IPS DF 6.9 (cell line): ENCODE data around the gene MCU.
"Not testable (repeated sequence)": the region's sequence is repeated elsewhere in the genome, so short reads cannot be mapped to it uniquely, and the experiment has no call there.

Experiments
- DNase-seq: peaks from one replicate; pipeline ENCODE4 v3.0.0-alpha.2; 2013; ENCODE audit warnings: low read depth, low spot score
- H3K27ac ChIP-seq: one replicate; pipeline ENCODE4 v1.5.1; 2013; ENCODE audit warnings: low read length, control low read depth
- H3K27me3 ChIP-seq: 2 replicates; pipeline ENCODE4 v1.6.1; 2013; ENCODE audit warnings: mild to moderate bottlenecking, low read length; ENCODE audit not compliant: control insufficient read depth, insufficient read depth
- H3K36me3 ChIP-seq: 2 replicates; pipeline ENCODE4 v1.6.1; 2013; ENCODE audit warnings: low read length; ENCODE audit not compliant: control insufficient read depth, insufficient read depth
- H3K4me1 ChIP-seq: 2 replicates; pipeline ENCODE4 v1.6.1; 2013; ENCODE audit warnings: low read length; ENCODE audit not compliant: control insufficient read depth, insufficient read depth
- H3K4me3 ChIP-seq: 2 replicates; pipeline ENCODE4 v1.5.1; 2013; ENCODE audit warnings: mild to moderate bottlenecking, low read length
- H3K9me3 ChIP-seq: 2 replicates; pipeline ENCODE4 v1.6.1; 2013; ENCODE audit warnings: low read length, inconsistent platforms; ENCODE audit not compliant: control insufficient read depth, insufficient read depth
- WGBS: extraction: QIAGEN DNeasy Blood & Tissue Kit; methylation state at CpG from one replicate; pipeline ENCODE4 v1.1.7; 2013; ENCODE audit warnings: mixed read lengths, missing lambda C conversion rate; ENCODE audit not compliant: insufficient read length, insufficient coverage; 5-methylcytosine and 5-hydroxymethylcytosine counted together

The MCU gene

GRCh38 chr10:72911758-72912157 is 219.8 kb downstream of the MCU start:
- Histone ChIP-seq H3K27ac (no peak overlapping the region), H3K27me3 (no peaks in the 10 kb centered on the region), H3K9me3 (no peaks in the 10 kb centered on the region), H3K36me3 (no peaks in the 10 kb centered on the region; the same call in 1 of the 2 replicates), H3K4me1 (no peaks in the 10 kb centered on the region), H3K4me3 (no peak overlapping the region)
- no CpG with 5 or more reads among the region's 2 CpGs for WGBS
- no peak for DNase-seq

GRCh38 chr10:72912736-72913135 is 220.8 kb downstream of the MCU start:
- DNase-seq: no peak
- H3K4me3 ChIP-seq: no peak overlapping the region
- H3K27ac ChIP-seq: no peak overlapping the region
- WGBS: no CpG with 5 or more reads among the region's 4 CpGs
- no peaks in the 10 kb centered on the region for H3K4me1 ChIP-seq
- H3K9me3 ChIP-seq: no peaks in the 10 kb centered on the region
- no peaks in the 10 kb centered on the region for H3K36me3 ChIP-seq
- no peaks in the 10 kb centered on the region for H3K27me3 ChIP-seq

GRCh38 chr10:72913287-72913686 is 221.3 kb downstream of the MCU start:
- Histone ChIP-seq H3K4me3 (no peak overlapping the region), H3K27ac (no peak overlapping the region), H3K4me1 (no peaks in the 10 kb centered on the region), H3K27me3 (no peaks in the 10 kb centered on the region), H3K36me3 (no peaks in the 10 kb centered on the region), H3K9me3 (no peaks in the 10 kb centered on the region)
- no peak for DNase-seq
- no CpG with 5 or more reads among the region's 7 CpGs for WGBS

GRCh38 chr10:72917201-72917600 is 225.3 kb downstream of the MCU start:
- DNase-seq, H3K9me3 ChIP-seq, H3K27me3 ChIP-seq, H3K4me1 ChIP-seq, H3K27ac ChIP-seq, H3K36me3 ChIP-seq, H3K4me3 ChIP-seq: not testable (repeated sequence)
- no CpG with 5 or more reads among the region's 3 CpGs for WGBS

GRCh38 chr10:72917803-72918332 is 225.9 kb downstream of the MCU start:
- H3K27ac ChIP-seq, H3K27me3 ChIP-seq, H3K36me3 ChIP-seq, DNase-seq, H3K4me3 ChIP-seq, H3K4me1 ChIP-seq, H3K9me3 ChIP-seq: not testable (repeated sequence)
- 100% methylated on average over 1 of the region's 2 CpGs for WGBS

GRCh38 chr10:72918352-72918751 is 226.4 kb downstream of the MCU start:
- no peak for DNase-seq
- H3K9me3 ChIP-seq: no peaks in the 10 kb centered on the region
- WGBS: no CpG with 5 or more reads among the region's 8 CpGs
- no peaks in the 10 kb centered on the region for H3K4me1 ChIP-seq
- no peaks in the 10 kb centered on the region for H3K36me3 ChIP-seq
- no peak overlapping the region for H3K4me3 ChIP-seq
- H3K27ac ChIP-seq: no peak overlapping the region
- no peaks in the 10 kb centered on the region for H3K27me3 ChIP-seq

GRCh38 chr10:72921147-72921683 is 229.3 kb downstream of the MCU start:
- not testable (repeated sequence) for H3K4me1 ChIP-seq, DNase-seq, H3K27me3 ChIP-seq, H3K36me3 ChIP-seq, H3K4me3 ChIP-seq, H3K27ac ChIP-seq, H3K9me3 ChIP-seq
- no CpG with 5 or more reads among the region's 1 CpG for WGBS

GRCh38 chr10:72924351-72924750 is 232.4 kb downstream of the MCU start:
- no peak overlapping the region for H3K4me3 ChIP-seq
- no peaks in the 10 kb centered on the region for H3K36me3 ChIP-seq
- H3K4me1 ChIP-seq: no peaks in the 10 kb centered on the region
- H3K27me3 ChIP-seq: no peaks in the 10 kb centered on the region
- no peak for DNase-seq
- H3K9me3 ChIP-seq: no peaks in the 10 kb centered on the region
- no CpG with 5 or more reads among the region's 13 CpGs for WGBS
- no peak overlapping the region for H3K27ac ChIP-seq

- Histone ChIP-seq H3K27ac (no peak overlapping the region), H3K36me3 (no peaks in the 10 kb centered on the region)
Measured at GRCh38 chr10:72925951-72926465, 234.1 kb downstream of the MCU start.

GRCh38 chr10:72927485-72927884 is 235.5 kb downstream of the MCU start:
- Histone ChIP-seq H3K36me3 (no peaks in the 10 kb centered on the region), H3K4me3 (no peak overlapping the region), H3K4me1 (no peaks in the 10 kb centered on the region), H3K9me3 (no peaks in the 10 kb centered on the region), H3K27me3 (no peaks in the 10 kb centered on the region), H3K27ac (no peak overlapping the region)
- no CpG with 5 or more reads among the region's 5 CpGs for WGBS
- no peak for DNase-seq

More at GRCh38 chr10:72925951-72926465, 234.1 kb downstream of the MCU start:
- no peak for DNase-seq
- no peaks in the 10 kb centered on the region for H3K4me1 ChIP-seq
- WGBS: no CpG with 5 or more reads among the region's 3 CpGs
- H3K9me3 ChIP-seq: no peaks in the 10 kb centered on the region
- no peak overlapping the region for H3K4me3 ChIP-seq
- no peaks in the 10 kb centered on the region for H3K27me3 ChIP-seq

GRCh38 chr10:72928798-72929197 is 236.9 kb downstream of the MCU start:
- no CpG with 5 or more reads among the region's 5 CpGs for WGBS
- Histone ChIP-seq H3K27ac (no peak overlapping the region), H3K27me3 (no peaks in the 10 kb centered on the region), H3K4me3 (no peak overlapping the region), H3K9me3 (no peaks in the 10 kb centered on the region), H3K4me1 (no peaks in the 10 kb centered on the region), H3K36me3 (no peaks in the 10 kb centered on the region)
- no peak for DNase-seq
